Effector memory CD8-positive, alpha-beta T cell (primary cell): ENCODE data around the gene ESYT3.
"Not testable (repeated sequence)": the region's sequence is repeated elsewhere in the genome, so short reads cannot be mapped to it uniquely, and the experiment has no call there.

ENCODE experiments used
- ATAC-seq: fragments of 150-1000 bp; cut with Tn5 transposase; replicated peaks from 2 replicates; pipeline ENCODE4 v1.10.0; 2021; ENCODE audit warnings: mild to moderate bottlenecking, moderate library complexity
- DNase-seq, 3 experiments: peaks; one replicate each; pipeline ENCODE4 v3.0.0; 2021
- H3K27ac Mint-ChIP-seq, 2 donors: one replicate each; pipeline ENCODE4 v1.8.0; 2022; ENCODE audit warnings: mild to moderate bottlenecking in 2 of 2, mixed read lengths in 2 of 2, moderate library complexity in 2 of 2
- H3K27me3 Mint-ChIP-seq, 2 donors: one replicate each; pipeline ENCODE4 v1.8.0; 2022; ENCODE audit warnings: mixed read lengths in 2 of 2
- H3K36me3 Mint-ChIP-seq: one replicate; pipeline ENCODE4 v1.8.0; 2022; ENCODE audit warnings: mild to moderate bottlenecking, moderate library complexity, mixed read lengths; ENCODE audit not compliant: insufficient read depth
- H3K4me1 Mint-ChIP-seq, 2 donors: one replicate each; pipeline ENCODE4 v1.8.0; 2022; ENCODE audit warnings: low read depth in 2 of 2, mixed read lengths in 2 of 2
- H3K4me3 Mint-ChIP-seq, 2 donors: one replicate each; pipeline ENCODE4 v1.8.0; 2022; ENCODE audit warnings: mild to moderate bottlenecking in 2 of 2, mixed read lengths in 2 of 2, moderate library complexity in 2 of 2
- H3K9me3 Mint-ChIP-seq, 2 donors: one replicate each; pipeline ENCODE4 v1.8.0; 2022; ENCODE audit warnings: mixed read lengths in 2 of 2

The ESYT3 gene

GRCh38 chr3:138453940-138454339 is 19.5 kb downstream of the ESYT3 start:
- not testable (repeated sequence) for H3K4me1 Mint-ChIP-seq, DNase-seq, H3K36me3 Mint-ChIP-seq, H3K27ac Mint-ChIP-seq, H3K9me3 Mint-ChIP-seq, H3K4me3 Mint-ChIP-seq, ATAC-seq
- peaks cover 21 to 32% of the 10 kb centered on the region in 2 donors for H3K27me3 Mint-ChIP-seq

- ATAC-seq (no peak), DNase-seq (no peak)
- Mint-ChIP-seq H3K27ac (no peak overlapping the region), H3K4me3 (no peak overlapping the region), H3K4me1 (peaks cover 0 to 2% of the 10 kb centered on the region in 2 donors), H3K9me3 (no peaks in the 10 kb centered on the region), H3K36me3 (peaks cover 6% of the 10 kb centered on the region), H3K27me3 (peaks cover 21 to 32% of the 10 kb centered on the region in 2 donors)
These were observed 21.6 kb downstream of the ESYT3 start for GRCh38 chr3:138455801-138456716.

- H3K27ac Mint-ChIP-seq: no peak overlapping the region
- DNase-seq (no peak), ATAC-seq (no peak)
- peaks cover 6% of the 10 kb centered on the region for H3K36me3 Mint-ChIP-seq
- peaks cover 21 to 32% of the 10 kb centered on the region in 2 donors for H3K27me3 Mint-ChIP-seq
- H3K4me3 Mint-ChIP-seq: no peak overlapping the region
- no peaks in the 10 kb centered on the region for H3K9me3 Mint-ChIP-seq
- H3K4me1 Mint-ChIP-seq: peaks cover 0 to 2% of the 10 kb centered on the region in 2 donors
These were observed 22.8 kb downstream of the ESYT3 start for GRCh38 chr3:138456961-138457862.

DNA sequence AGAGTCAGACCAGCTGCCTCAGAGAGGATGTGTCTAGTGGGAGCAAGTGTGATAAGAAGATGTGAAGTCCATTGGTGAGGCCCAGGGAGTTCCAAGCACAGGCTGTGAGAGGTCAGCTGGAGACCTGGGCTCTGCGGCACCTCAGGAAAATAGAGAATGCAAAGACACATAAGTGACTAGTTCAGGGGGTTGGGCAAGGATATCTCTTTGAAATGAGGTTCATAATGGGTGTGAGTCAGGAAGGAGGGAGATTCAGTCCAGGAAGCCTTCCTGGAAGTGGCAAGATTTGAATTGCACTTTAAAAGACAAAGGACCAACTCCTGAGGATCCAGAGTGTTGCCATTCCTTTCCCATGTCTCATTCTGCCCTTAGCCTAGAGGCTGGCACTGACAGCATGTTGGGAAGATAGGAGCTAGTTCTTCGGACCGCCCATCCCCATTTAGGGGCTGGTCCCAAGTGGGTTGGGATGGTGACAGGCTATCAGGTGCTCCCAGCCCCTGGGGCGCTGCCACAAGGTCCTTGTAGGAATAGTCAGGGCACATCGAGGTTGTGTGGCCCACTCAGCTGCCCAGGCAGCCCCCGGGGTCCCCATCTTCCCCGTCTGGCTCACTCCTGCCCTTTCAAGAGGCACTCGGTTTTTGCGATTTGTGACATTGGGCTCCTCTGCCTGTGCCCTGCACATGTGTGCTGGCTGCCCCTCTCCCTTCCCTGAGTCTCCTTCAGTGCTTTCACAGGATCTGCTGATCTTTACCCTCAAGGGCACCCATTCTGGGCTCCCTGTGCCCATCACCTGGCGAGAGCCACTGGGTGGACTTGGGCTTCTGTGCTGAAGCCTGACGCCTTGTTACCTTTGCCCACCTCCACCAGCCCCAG is 23.7 kb downstream of the ESYT3 start:
- Mint-ChIP-seq H3K36me3 (peaks cover 6% of the 10 kb centered on the region), H3K4me3 (no peak overlapping the region), H3K9me3 (no peaks in the 10 kb centered on the region), H3K4me1 (peaks cover 0 to 2% of the 10 kb centered on the region in 2 donors), H3K27me3 (peaks cover 16 to 32% of the 10 kb centered on the region in 2 donors), H3K27ac (no peak overlapping the region)
- ATAC-seq (no peak), DNase-seq (no peak)

DNA sequence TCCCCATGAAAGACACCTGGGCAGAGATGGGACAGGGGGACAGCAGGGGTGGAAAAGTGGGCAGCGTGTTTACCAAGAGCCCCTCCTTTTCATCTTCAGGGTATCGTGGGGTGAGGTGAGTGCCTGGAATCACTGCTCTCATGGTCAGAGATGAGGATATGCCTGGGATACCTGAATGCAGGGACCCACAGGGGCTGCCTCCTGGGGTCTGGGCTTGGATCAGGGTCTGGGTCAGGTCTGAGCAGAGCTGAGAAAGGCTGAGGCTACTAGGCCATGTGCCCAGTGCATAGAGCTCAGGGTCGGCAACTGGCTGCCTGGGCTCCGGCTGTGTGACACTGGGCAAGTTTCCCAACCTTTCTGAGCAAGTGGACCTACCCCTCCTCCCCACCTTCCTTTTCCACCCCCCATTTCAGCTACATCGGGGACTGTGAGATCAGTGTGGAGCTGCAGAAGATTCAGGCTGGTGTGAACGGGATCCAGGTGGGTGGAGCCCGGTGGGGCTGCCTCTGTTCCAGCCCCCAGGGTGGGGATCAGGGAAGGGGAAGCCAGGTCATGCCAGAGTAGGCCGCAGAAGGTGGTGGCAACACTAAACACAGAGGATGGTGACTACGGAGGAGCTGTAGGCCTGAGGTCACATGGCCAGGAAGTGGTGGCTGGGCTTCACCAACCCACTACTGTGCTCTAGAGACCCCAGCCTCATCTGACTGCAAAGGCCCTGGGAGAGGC is 24.5 kb downstream of the ESYT3 start:
- Mint-ChIP-seq H3K4me3 (no peak overlapping the region), H3K36me3 (peaks cover 6% of the 10 kb centered on the region), H3K27ac (no peak overlapping the region), H3K4me1 (peaks cover 0 to 2% of the 10 kb centered on the region in 2 donors), H3K27me3 (peaks cover 16 to 40% of the 10 kb centered on the region in 2 donors), H3K9me3 (no peaks in the 10 kb centered on the region)
- DNase-seq: no peak
- no peak for ATAC-seq

- peaks cover 6% of the 10 kb centered on the region for H3K36me3 Mint-ChIP-seq
- H3K4me1 Mint-ChIP-seq: peaks cover 0 to 2% of the 10 kb centered on the region in 2 donors
- DNase-seq (no peak), ATAC-seq (no peak)
- H3K9me3 Mint-ChIP-seq: no peaks in the 10 kb centered on the region
- H3K27ac Mint-ChIP-seq: no peak overlapping the region
- H3K27me3 Mint-ChIP-seq: peaks cover 10 to 45% of the 10 kb centered on the region in 2 donors
- no peak overlapping the region for H3K4me3 Mint-ChIP-seq
These were observed 25.5 kb downstream of the ESYT3 start for GRCh38 chr3:138459619-138460535.

- H3K4me1 Mint-ChIP-seq: peaks cover 0 to 2% of the 10 kb centered on the region in 2 donors
- DNase-seq: no peak
- H3K27ac Mint-ChIP-seq: no peak overlapping the region
- H3K36me3 Mint-ChIP-seq: peaks cover 6% of the 10 kb centered on the region
- H3K27me3 Mint-ChIP-seq: peaks cover 2 to 44% of the 10 kb centered on the region in 2 donors
- no peak for ATAC-seq
- no peaks in the 10 kb centered on the region for H3K9me3 Mint-ChIP-seq
- H3K4me3 Mint-ChIP-seq: no peak overlapping the region
These were observed 26.3 kb downstream of the ESYT3 start for GRCh38 chr3:138460536-138461205.

DNA sequence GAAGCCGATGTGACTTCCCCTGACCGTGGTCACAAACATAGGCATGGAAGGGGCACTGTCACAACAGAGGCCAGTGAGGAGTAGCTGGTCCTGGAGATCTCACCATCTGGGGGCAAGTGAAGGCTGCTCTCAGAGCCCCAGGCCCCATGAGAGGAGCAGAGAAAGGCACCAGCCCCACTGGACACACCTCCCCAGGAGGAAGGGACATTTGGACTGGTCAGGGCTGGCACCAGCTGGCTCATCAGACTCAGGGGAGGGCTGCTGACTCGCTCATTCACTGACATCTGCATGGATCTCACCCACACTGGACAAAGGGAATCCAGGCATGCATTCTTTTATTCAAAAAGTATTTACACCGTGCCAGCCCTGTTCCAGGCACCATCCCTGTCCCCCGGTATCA is 26.8 kb downstream of the ESYT3 start:
- DNase-seq (no peak), ATAC-seq (no peak)
- Mint-ChIP-seq H3K36me3 (peaks cover 6% of the 10 kb centered on the region), H3K4me3 (no peak overlapping the region), H3K27ac (no peak overlapping the region), H3K4me1 (peaks cover 0 to 2% of the 10 kb centered on the region in 2 donors), H3K27me3 (peaks cover 0 to 40% of the 10 kb centered on the region in 2 donors), H3K9me3 (no peaks in the 10 kb centered on the region)

DNA sequence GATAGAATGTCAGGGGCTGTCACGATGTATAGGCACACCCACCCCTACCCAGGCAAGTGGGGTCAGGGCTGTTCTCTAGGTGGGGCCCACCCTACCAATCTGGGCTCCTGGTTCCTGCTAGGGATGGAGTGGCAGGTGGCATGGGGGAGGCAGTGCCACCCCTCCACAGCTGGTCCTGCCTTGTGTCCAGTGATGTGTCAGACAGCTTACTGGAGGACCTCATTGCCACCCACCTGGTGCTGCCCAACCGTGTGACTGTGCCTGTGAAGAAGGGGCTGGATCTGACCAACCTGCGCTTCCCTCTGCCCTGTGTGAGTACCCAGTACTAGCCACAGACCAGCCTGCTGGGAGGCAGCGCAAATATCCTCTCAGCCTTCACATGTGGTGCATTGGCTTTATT is 27.5 kb downstream of the ESYT3 start:
- peaks cover 0 to 2% of the 10 kb centered on the region in 2 donors for H3K4me1 Mint-ChIP-seq
- no peaks in the 10 kb centered on the region for H3K9me3 Mint-ChIP-seq
- DNase-seq (no peak), ATAC-seq (no peak)
- peaks cover 6% of the 10 kb centered on the region for H3K36me3 Mint-ChIP-seq
- H3K4me3 Mint-ChIP-seq: no peak overlapping the region
- peaks cover 0 to 46% of the 10 kb centered on the region in 2 donors for H3K27me3 Mint-ChIP-seq
- no peak overlapping the region for H3K27ac Mint-ChIP-seq

GRCh38 chr3:138463724-138464490 is 29.5 kb downstream of the ESYT3 start:
- H3K27me3 Mint-ChIP-seq: peaks cover 0 to 47% of the 10 kb centered on the region in 2 donors
- DNase-seq: no peak
- H3K27ac Mint-ChIP-seq: no peak overlapping the region
- ATAC-seq: no peak
- H3K4me3 Mint-ChIP-seq: no peak overlapping the region
- no peaks in the 10 kb centered on the region for H3K4me1 Mint-ChIP-seq
- no peaks in the 10 kb centered on the region for H3K9me3 Mint-ChIP-seq
- H3K36me3 Mint-ChIP-seq: no peaks in the 10 kb centered on the region

DNA sequence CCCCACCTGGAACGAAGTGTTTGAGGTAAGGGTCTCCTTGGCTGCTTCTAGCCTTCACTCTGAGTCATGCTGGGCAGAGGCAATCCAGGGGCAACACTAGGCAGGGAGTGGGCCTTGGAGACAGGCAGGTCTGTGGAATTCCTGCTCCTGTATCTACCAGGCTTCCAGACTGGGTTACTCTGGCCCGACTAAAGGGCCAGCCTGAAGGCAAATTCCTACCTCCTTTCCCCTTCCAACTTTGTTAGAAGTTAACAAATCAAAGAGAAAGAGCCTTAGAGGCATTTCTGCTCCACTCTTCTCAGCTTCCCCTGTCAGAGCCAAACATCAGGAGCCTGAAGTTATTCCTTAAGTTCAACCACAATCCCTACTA is 30.1 kb downstream of the ESYT3 start:
- Mint-ChIP-seq H3K4me1 (no peaks in the 10 kb centered on the region), H3K4me3 (no peak overlapping the region), H3K9me3 (no peaks in the 10 kb centered on the region), H3K27me3 (peaks cover 0 to 50% of the 10 kb centered on the region in 2 donors), H3K36me3 (no peaks in the 10 kb centered on the region), H3K27ac (no peak overlapping the region)
- ATAC-seq (no peak), DNase-seq (no peak)
